Astrocyte (in vitro differentiated cells and primary cell): ENCODE data around the gene ETV6. TPM values are rescaled to one million over a fixed set of nuclear protein-coding genes. Genes with fewer than 3 reads are reported as not detected.

Experiments used
- DNase-seq: peaks from one replicate; pipeline ENCODE4 v3.0.0-alpha.2; 2010; ENCODE audit warnings: low read depth
- FAIRE-seq: peaks from 2 replicates; lab custom pipeline; 2011; peaks lifted over from hg19 to GRCh38; lab: Jason Lieb, UNC
- H2AFZ ChIP-seq: 2 replicates; pipeline ENCODE4 v1.6.0; 2012; ENCODE audit warnings: low read depth, low read length, inconsistent platforms
- H3K27ac ChIP-seq: 2 replicates; pipeline ENCODE4 v1.5.1; 2011; ENCODE audit warnings: low read depth, low read length, inconsistent platforms
- H3K27me3 ChIP-seq: 2 replicates; pipeline ENCODE4 v1.6.0; 2011; ENCODE audit warnings: low read length, inconsistent platforms; ENCODE audit not compliant: insufficient read depth
- H3K36me3 ChIP-seq: 2 replicates; pipeline ENCODE4 v1.5.1; 2011; ENCODE audit warnings: low read length, inconsistent platforms; ENCODE audit not compliant: insufficient read depth
- H3K4me1 ChIP-seq: 2 replicates; pipeline ENCODE4 v1.5.1; 2011; ENCODE audit warnings: low read length, inconsistent platforms; ENCODE audit not compliant: insufficient read depth
- H3K4me2 ChIP-seq: 2 replicates; pipeline ENCODE4 v1.6.0; 2012; ENCODE audit warnings: low read length, inconsistent platforms
- H3K4me3 ChIP-seq: 2 replicates; pipeline ENCODE4 v1.5.1; 2011; ENCODE audit warnings: low read depth, mild to moderate bottlenecking, low read length, inconsistent platforms; ENCODE audit not compliant: insufficient read depth
- H3K79me2 ChIP-seq: 2 replicates; pipeline ENCODE4 v1.6.0; 2012; ENCODE audit warnings: mild to moderate bottlenecking, low read length, inconsistent platforms; ENCODE audit not compliant: insufficient read depth
- H3K9ac ChIP-seq: 2 replicates; pipeline ENCODE4 v1.6.0; 2012; ENCODE audit warnings: mild to moderate bottlenecking, low read length, inconsistent platforms
- H3K9me3 ChIP-seq: 2 replicates; pipeline ENCODE4 v1.5.1; 2012; ENCODE audit warnings: low read depth, mild to moderate bottlenecking, low read length, inconsistent platforms; ENCODE audit not compliant: insufficient read depth
- H4K20me1 ChIP-seq: 2 replicates; pipeline ENCODE4 v1.6.0; 2012; ENCODE audit warnings: low read length, inconsistent platforms; ENCODE audit not compliant: insufficient read depth
- H3K27ac Mint-ChIP-seq: one replicate; pipeline ENCODE4 v1.8.0; 2021; ENCODE audit warnings: mild to moderate bottlenecking, mixed read lengths; ENCODE audit not compliant: unreplicated experiment
- H3K27me3 Mint-ChIP-seq: one replicate; pipeline ENCODE4 v1.8.0; 2021; ENCODE audit warnings: low read depth, mixed read lengths; ENCODE audit not compliant: unreplicated experiment
- H3K36me3 Mint-ChIP-seq: one replicate; pipeline ENCODE4 v1.8.0; 2021; ENCODE audit warnings: low read depth, mixed read lengths; ENCODE audit not compliant: unreplicated experiment
- H3K4me1 Mint-ChIP-seq: one replicate; pipeline ENCODE4 v1.8.0; 2021; ENCODE audit warnings: low read depth, mixed read lengths; ENCODE audit not compliant: unreplicated experiment
- H3K4me3 Mint-ChIP-seq: one replicate; pipeline ENCODE4 v1.8.0; 2021; ENCODE audit warnings: mild to moderate bottlenecking, moderate library complexity, mixed read lengths; ENCODE audit not compliant: unreplicated experiment
- H3K9me3 Mint-ChIP-seq: one replicate; pipeline ENCODE4 v1.8.0; 2021; ENCODE audit warnings: mild to moderate bottlenecking, mixed read lengths; ENCODE audit not compliant: unreplicated experiment
- CTCF ChIP-seq: IDR thresholded peaks from 2 replicates; pipeline ENCODE4 v1.5.1; 2011; ENCODE audit warnings: low read depth, mild to moderate bottlenecking, inconsistent platforms, low read length, moderate library complexity; ENCODE audit not compliant: insufficient read depth
- EZH2 ChIP-seq: IDR thresholded peaks from 2 replicates; pipeline ENCODE4 v1.6.1; 2012; ENCODE audit warnings: mild to moderate bottlenecking, low read length, inconsistent platforms; ENCODE audit not compliant: insufficient read depth
- total RNA-seq: library from RNA; stranded (reverse); gene quantifications from 2 replicates; pipeline ENCODE4 v1.2.1, GENCODE V29; 2021

Gene ETV6
- total RNA-seq, 1 donor from 2014 or later: 41.2 TPM

GRCh38 chr12:11838403-11838802 lies 188.9 kb downstream of the ETV6 start:
- H3K9me3 ChIP-seq: no peaks in the 10 kb centered on the region
- no peak overlapping the region for H3K4me3 ChIP-seq
- no peaks in the 10 kb centered on the region for H3K27me3 Mint-ChIP-seq
- TF ChIP-seq CTCF (no peak), EZH2 (no peak)
- no peak for FAIRE-seq
- DNase-seq: no peak
- peak overlapping the region; percentile 6 for H3K9ac ChIP-seq
- H2AFZ ChIP-seq: no peak overlapping the region
- peak overlapping the region; percentile 49 for H3K27ac Mint-ChIP-seq
- no peak overlapping the region for H3K4me2 ChIP-seq
- H3K27ac ChIP-seq: peak overlapping the region; percentile 51
- H3K4me3 Mint-ChIP-seq: no peak overlapping the region
- H3K36me3 ChIP-seq: peaks cover 8% of the 10 kb centered on the region
- H3K79me2 ChIP-seq: peaks cover 10% of the 10 kb centered on the region
- no peaks in the 10 kb centered on the region for H3K9me3 Mint-ChIP-seq
- H3K27me3 ChIP-seq: no peaks in the 10 kb centered on the region
- peaks cover 24% of the 10 kb centered on the region for H3K4me1 ChIP-seq
- peaks cover 42% of the 10 kb centered on the region for H3K36me3 Mint-ChIP-seq
- no peaks in the 10 kb centered on the region for H4K20me1 ChIP-seq
- H3K4me1 Mint-ChIP-seq: peaks cover 38% of the 10 kb centered on the region

DNA sequence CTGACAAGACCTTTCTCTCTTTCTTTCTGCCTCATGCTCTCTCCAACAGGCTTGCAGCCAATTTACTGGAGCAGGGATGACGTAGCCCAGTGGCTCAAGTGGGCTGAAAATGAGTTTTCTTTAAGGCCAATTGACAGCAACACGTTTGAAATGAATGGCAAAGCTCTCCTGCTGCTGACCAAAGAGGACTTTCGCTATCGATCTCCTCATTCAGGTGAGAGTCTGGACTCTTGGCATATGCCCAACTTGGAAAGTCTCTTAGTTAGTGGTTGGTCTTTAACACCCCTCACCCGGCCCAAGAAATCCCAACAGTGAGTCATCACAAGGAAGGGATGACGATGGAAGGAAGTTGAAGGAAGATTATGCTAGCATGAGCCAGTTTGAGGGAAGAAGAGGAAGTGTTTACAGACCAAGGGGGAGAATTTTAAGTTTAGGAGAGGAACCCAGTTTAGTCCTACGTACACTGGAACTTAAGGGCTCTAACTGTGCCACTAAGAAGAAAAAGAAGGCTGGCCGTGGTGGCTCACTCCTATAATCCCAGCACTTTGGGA lies 189.7 kb downstream of the ETV6 start:
- Histone ChIP-seq H3K9me3 (no peaks in the 10 kb centered on the region), H3K9ac (peak overlapping the region; percentile 6), H3K27ac (peak overlapping the region; percentile 51), H3K36me3 (peaks cover 10% of the 10 kb centered on the region), H3K4me1 (peaks cover 20% of the 10 kb centered on the region), H2AFZ (no peak overlapping the region), H3K27me3 (no peaks in the 10 kb centered on the region), H3K4me2 (peak overlapping the region; percentile 56), H3K79me2 (peaks cover 4% of the 10 kb centered on the region), H4K20me1 (no peaks in the 10 kb centered on the region), H3K4me3 (peak overlapping the region; percentile 3)
- Mint-ChIP-seq H3K36me3 (peaks cover 40% of the 10 kb centered on the region), H3K4me1 (peaks cover 34% of the 10 kb centered on the region), H3K9me3 (no peaks in the 10 kb centered on the region), H3K4me3 (no peak overlapping the region), H3K27me3 (no peaks in the 10 kb centered on the region), H3K27ac (peak overlapping the region; percentile 49)
- peak; percentile 83 for DNase-seq
- FAIRE-seq: peak; percentile 34
- TF ChIP-seq EZH2: no peak
- TF ChIP-seq CTCF: no peak

GRCh38 chr12:11840366-11840765 lies 190.9 kb downstream of the ETV6 start:
- no peak overlapping the region for H3K4me3 Mint-ChIP-seq
- TF ChIP-seq EZH2 (no peak), CTCF (no peak)
- H3K36me3 Mint-ChIP-seq: peaks cover 42% of the 10 kb centered on the region

More at GRCh38 chr12:11840366-11840765, 190.9 kb downstream of the ETV6 start:
- no peaks in the 10 kb centered on the region for H3K9me3 ChIP-seq
- no peaks in the 10 kb centered on the region for H4K20me1 ChIP-seq
- H3K27ac ChIP-seq: no peak overlapping the region
- H3K4me2 ChIP-seq: no peak overlapping the region
- DNase-seq (no peak), FAIRE-seq (no peak)
- peaks cover 13% of the 10 kb centered on the region for H3K4me1 ChIP-seq
- H2AFZ ChIP-seq: no peak overlapping the region
- H3K27me3 Mint-ChIP-seq: no peaks in the 10 kb centered on the region
- H3K9ac ChIP-seq: no peak overlapping the region
- no peak overlapping the region for H3K27ac Mint-ChIP-seq
- H3K27me3 ChIP-seq: no peaks in the 10 kb centered on the region
- H3K36me3 ChIP-seq: peaks cover 10% of the 10 kb centered on the region
- H3K4me3 ChIP-seq: no peak overlapping the region
- H3K79me2 ChIP-seq: peaks cover 4% of the 10 kb centered on the region
- H3K4me1 Mint-ChIP-seq: peaks cover 22% of the 10 kb centered on the region
- no peaks in the 10 kb centered on the region for H3K9me3 Mint-ChIP-seq
